Stimulated activated CD4-positive, alpha-beta T cell treated with anti-CD3 and anti-CD28 coated beads, Interleukin-2, amount 100 ng/mL, for 4 hours (primary cell): ENCODE data around the gene CD3E.

ENCODE experiments used
- DNase-seq: peaks from one replicate; pipeline ENCODE4 v3.0.0-alpha.2; 2020; ENCODE audit warnings: low read depth

Gene CD3E

DNA sequence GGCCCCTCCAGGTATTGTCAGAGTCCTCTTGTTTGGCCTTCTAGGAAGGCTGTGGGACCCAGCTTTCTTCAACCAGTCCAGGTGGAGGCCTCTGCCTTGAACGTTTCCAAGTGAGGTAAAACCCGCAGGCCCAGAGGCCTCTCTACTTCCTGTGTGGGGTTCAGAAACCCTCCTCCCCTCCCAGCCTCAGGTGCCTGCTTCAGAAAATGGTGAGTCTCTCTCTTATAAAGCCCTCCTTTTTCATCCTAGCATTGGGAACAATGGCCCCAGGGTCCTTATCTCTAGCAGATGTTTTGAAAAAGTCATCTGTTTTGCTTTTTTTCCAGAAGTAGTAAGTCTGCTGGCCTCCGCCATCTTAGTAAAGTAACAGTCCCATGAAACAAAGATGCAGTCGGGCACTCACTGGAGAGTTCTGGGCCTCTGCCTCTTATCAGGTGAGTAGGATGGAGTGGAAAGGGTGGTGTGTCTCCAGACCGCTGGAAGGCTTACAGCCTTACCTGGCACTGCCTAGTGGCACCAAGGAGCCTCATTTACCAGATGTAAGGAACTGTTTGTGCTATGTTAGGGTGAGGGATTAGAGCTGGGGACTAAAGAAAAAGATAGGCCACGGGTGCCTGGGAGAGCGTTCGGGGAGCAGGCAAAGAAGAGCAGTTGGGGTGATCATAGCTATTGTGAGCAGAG lies at the start of gene CD3E:
Gene CD3E (plus strand): TSS at position 163 of the 681 bp plus-strand sequence. CDS start 223 bp downstream, at position 386.
- peak; percentile 49 for DNase-seq

DNA sequence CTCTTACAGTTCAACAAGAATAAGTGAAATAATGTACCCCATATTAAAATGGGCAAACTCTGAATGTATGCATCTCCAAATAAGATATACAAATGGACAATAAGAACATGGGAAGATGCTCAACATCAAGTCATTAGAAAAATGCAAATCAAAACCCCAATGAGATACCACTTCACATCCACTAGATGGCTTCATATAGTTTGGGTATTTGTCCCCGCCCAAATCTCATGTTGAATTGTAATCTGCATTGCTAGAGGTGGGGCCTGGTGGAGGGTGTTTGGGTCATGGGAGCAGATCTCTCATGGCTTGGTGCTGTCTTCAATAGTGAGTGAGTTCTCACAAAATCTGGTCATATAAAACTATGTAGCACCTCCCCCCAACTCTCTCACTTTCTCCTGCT lies 46.1 kb upstream of the CD3E start:
- DNase-seq, result no peak

DNA sequence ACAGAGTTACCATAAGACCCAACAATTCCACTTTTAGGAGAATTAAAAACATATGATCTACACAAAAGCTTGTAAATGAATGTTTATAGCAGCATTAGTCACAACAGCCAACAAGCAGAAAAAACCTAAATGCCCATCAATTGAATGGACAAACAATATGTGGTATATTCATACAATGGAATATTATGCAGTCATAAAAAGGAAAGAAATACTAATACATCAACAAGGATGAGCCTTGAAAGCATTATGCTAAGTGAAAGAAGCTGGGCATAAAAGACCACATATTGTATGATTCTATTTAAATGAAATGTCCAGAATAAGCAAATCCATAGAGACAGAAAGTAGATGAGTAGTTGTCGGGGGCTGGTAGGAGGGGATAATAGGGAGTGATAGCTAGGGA lies 45.4 kb upstream of the CD3E start:
- DNase-seq, result no peak

DNA sequence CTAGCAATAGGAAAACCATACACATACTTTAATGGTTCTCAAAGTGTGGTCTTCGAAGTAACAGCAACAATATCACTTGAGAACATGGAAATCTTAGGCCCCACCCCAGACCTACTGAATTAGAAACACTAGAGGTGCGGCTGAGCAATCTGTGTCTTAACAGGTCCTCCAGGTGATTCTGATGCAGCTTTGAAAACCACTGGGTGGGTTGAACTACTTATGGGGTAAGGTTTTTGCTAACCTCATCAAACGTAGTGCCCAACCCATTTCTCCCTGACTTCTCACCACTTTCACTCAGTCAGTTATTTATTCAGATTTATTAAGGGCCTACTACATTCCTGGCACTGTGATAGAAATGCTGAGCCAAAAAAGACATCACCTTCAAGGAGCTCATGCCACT lies 44.2 kb upstream of the CD3E start:
- no peak for DNase-seq

DNA sequence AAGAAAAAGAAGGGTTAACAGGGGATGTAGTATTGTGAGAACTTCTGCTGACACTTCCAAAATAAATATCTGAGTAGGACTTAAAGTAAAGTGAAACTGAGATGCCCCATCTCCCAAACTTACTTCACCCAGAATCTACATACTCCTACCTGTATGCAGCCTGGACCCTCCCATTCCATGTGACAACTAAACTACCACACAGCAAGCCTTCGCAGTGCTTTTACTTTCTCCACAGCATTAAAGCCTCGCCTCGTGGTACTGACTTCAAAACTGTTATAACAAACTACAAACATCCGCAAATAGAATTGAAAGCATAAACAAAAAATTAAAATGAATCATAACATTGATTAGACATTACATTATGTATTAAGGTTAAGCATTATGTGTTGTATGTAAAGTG lies 41.4 kb upstream of the CD3E start:
- DNase-seq, result no peak

DNA sequence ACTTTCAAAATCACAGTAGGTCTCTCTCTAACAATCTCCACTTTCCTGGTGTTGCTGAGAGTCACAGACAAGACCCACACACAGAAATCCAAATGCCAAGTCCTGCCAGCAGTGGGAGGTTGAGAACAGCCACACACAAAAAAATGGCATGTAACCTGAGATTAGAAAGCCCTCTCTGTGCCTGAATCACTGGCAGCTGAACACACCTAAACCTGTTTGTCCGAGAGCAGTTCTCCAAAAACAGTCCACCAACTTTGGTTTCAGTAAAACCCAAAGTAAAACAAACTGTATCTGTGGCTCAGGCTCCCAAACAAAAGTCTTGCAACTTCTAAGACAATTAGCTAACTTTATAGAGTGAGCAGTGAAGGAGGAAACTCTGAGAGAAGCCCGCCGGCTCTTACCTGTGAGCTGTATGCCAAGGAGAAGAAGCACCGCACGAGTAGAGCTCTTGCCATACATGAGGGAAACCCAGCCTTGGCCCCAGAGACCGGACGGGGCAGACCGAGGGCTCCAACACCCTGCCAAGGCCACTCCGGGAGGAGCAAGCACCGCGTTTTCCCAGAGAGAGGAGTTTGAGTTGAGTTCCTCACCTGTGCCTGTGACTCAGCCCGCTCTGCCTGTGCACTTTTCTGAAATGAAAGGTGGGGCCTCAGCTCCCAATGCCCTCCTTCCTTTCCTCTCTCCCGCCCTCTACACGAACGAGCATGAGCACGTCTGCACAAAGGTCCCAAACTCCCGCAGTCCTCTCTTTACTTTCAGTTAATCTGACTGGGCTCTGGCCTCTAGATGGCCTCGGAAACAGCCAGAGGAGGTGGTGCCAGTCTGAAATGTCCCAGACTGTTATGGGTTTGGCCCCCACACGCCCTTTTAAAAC lies 40.6 kb upstream of the CD3E start, which contains the start of gene MPZL2:
Gene MPZL2 (minus strand): TSS at position 603 of the 874 bp plus-strand sequence. CDS start 144 bp downstream, at position 459.
- DNase-seq, result no peak

DNA sequence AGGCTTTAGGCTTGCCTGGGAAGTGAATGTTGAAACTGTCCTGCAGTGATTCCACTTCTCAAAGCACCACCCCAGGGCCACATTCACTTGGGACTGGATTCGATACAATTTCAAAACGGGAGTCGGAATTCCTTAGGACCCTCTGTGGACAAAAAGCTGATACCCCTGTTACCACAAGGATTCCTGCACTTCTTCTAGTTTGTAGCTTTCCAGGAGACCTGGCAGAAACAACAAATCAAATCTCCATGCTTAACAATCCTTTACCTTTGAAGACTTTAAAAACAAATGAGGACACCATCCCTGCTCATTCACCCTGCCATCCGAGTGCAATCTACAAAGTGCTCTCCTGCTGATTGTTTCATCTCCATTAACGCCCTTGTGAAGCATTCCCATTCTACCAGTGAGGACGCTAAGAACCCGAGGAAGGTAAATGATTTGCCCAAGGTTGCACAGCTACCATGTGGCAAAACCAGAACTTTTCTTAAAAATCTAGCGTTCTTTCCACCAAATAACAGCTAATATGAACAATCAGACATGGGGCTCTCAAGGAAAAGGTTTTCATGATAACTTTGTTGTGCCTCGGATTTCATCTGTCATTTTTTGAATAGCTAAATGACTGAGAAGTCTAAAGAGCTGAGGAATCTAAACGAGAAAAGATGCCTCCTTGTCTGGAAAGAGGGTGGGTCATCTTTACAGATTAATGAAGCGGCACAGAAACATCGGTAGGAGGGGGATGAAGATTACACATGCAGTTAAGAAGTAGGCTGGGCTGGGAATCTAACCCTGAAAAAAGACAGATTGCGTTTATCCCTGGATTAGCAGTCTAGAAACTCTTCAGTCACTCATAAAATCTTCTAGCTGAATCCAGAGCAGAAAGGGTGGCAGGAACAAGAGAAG lies 39.7 kb upstream of the CD3E start:
- DNase-seq, result no peak

DNA sequence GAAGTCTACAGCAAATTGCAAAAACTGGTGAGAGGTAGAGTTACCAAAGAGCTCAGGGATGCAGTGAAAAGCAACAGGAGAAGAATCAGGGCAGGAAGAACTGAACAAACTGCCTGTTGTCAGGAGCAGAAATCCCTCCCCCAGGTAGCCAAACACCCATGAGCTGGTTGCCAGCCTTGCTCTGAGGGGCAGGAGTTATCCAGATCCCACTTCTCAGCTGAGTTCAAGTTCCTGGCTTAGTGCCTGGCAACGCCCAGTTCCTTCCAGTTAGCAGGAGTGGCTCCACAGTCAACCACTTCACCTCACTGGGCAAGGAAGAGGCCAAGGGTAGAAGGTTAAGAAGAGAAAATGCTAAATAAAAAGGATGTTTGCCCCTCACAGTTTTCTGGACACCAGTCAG lies 38.6 kb upstream of the CD3E start:
- no peak for DNase-seq

DNA sequence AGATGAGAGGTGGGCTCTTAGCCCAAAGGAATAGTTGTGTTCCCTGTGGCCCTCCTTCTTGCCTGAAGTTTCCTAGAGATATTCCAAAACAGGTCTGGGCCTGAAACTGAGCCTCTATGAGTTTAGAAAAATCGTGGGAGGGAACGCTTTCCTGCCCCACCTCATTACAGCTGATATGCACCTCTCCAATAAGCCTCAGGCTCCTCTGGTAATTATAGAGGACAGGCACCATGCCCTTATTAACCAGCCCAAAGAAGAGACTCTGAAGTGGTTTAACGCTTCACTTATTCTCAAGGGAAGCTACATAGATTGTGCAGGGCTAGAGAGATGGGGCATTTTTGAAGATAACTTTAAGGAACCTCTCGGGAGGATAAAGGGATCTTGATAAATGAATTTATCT lies 37.0 kb upstream of the CD3E start:
- no peak for DNase-seq

DNA sequence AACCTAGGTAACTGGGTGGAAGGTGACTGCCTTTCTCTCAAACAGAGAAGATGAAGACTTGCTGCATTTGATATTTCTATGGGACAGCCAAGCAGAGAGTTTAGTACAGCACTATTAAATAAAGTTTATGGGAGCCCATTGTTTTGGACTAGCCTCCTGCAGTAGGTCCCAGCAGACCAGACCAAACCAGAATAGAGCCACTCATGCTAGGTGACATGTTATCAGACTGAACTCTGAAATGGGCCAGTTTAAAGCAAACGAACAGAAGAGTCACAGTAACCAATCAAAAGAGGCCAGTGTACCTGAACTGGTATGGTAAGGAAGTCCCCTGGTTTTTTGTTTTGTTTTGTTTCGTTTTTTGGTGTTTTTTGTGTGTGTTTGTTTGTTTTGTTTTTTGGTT lies 32.5 kb upstream of the CD3E start:
- no peak for DNase-seq

DNA sequence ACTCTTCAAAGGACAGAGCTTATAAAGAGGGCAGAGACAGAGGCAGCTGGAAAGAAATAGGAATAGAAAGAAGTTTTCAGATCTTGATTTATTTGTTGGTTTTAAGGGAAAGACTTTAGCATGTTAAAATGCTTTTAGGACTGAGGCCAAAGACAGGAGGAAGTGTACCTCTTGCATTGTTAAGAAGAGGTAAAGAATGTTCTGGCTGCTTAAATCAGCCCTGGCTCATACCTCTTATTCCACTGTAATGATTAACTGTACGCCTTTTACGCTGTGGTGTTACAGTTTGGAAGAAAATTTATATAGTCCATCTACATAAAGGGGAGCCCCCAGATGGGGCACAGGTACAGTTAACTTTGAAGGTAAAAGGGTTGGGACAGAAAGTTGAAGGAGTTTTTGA lies 30.3 kb upstream of the CD3E start:
- no peak for DNase-seq

DNA sequence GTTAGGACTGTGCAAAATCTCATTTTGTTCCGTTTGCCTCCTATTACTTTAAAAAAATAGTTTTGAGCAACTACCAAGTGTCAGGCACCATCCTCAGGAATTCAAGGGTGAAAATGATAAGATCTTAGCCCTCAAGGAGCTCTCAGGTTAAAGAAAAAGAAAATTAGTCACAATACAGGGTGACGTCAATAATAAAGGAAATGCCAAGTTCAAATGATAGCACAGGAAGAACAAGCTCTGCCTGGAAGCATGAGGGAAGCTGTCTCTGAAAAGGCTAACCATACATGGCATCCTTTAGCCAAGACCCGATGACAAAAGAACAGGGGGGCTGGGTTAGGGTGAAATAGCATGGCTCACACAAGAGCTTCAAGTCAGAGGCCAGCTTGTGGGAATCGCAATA lies 29.4 kb upstream of the CD3E start:
- DNase-seq, result no peak

DNA sequence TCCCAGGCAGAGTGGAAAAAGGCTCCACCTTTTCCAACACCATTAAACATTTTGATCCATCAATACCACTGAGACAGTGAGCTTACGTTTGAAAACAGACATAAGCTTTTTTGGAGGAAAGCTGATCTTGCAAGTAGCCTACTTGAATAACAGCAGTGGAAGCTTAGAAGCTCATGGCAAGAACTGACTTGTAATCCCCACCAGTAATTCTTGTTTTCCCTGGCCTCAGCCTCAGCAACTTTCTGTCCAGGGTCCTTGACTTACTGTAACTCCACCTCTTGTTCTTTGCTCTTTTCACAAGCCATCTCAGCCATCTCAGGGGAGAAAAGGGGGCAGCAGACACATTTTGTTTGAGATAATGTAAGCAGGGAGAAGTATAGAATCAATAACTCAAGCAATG lies 28.1 kb upstream of the CD3E start:
- DNase-seq, result no peak

DNA sequence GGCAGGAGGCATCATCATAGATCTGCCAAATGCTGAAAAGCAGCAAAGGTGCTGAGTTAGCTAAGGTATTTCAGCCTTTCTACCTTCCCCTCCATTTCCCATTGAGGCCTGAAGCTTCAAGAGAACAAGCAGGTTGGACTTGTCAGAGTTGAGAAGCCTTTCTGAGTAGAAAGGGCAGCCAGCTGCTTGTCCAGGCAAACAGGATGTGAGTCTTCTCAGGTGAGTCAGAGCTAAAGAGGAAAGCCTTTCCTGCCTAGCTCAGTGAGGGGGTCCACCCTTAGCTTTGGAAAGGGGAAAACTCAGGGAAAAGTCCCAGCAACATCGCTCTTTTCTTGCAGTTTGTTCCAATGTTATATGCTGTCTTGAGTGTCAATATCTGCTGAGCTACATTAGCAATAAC lies 27.2 kb upstream of the CD3E start:
- DNase-seq, result no peak

DNA sequence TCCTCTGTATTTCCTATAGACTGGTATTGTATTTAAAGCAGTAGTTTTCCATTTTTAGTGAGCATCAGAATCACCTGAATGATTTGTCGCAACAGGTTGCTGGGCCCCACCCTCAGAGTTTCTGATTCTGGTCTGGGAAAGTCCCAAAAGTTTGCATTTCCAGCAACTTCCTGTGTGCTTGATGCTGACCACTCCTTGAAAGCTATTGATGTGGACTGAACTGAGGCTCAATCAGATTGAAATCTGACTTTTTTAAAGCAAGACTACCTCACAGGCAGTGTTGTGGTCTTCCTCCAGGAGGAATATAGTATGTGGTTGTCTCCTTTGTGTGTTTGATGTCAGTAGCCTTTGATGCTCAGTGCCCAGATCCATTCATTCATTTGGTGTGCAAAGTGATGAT lies 23.2 kb upstream of the CD3E start:
- no peak for DNase-seq

DNA sequence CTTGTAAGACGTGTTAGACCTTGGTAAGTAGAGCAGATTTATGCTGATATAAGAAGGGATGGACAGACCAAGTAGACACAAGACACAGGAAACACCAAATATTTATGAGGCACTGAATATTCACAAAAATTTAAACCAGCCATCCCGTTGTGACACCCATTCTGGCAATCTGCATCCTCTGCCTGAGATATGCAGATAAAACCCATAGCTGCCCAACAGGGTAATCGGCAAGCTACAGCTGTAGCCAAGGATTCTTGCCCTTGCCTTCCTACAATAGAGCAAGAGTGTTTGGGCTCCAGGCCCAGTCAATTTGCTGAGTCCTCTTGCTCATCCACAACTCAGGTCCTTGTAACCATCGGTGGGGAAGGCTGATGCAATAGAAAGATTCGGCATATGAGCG lies 21.9 kb upstream of the CD3E start:
- DNase-seq, result no peak

DNA sequence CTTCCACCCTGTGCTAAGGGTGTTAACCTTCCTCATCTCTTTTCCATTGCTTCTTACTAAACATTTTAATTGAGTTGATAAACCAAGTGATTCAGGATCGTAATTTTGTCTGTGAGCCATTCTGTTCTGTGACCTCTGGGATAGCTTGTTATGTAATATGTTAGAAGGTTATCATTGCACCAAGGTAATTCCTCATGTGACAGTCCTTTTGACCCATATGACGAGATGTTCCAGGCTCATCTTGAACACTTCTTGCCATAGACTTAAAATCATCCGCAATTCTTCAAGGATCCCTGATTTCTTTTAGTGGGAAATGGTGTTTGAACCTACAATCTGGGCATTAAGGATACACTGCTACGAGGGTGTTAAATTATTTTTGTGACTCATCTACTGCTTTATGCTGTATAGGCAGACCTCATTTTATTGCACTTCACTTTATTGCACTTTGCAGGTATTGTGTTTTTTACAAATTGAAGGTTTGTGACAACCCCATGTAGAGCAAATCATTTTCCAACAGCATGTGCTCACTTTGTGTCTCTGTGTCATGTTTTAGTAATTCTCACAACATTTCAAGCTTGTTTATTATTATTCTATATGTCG lies 21.4 kb upstream of the CD3E start:
- DNase-seq, result no peak

DNA sequence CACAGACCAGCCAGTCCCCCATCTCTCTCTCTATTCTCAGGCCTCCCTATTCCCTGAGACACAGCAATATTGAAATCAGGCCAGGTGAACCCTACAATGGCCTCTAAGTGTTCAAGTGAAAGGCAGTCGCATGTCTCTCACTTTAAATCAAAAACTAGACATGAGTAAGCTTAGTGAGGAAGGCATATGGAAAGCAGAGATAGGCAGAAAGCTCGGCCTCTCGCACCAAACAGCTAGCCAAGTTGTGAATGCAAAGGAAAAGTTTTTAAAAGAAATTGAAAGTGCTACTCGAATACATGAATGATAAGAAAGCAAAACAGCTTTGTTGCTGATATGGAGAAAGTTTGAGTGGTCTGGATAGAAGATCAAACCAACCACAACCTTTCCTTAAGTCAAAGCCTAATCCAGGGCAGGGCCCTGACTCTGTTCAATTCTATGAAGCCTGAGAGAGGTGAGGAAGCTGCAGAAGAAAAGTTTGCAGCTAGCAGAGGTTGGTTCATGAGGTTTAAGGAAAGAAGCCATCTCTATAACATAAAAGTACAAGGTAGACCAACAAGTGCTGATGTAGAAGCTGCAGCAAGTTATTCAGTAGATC lies 20.7 kb upstream of the CD3E start:
- DNase-seq, result no peak

DNA sequence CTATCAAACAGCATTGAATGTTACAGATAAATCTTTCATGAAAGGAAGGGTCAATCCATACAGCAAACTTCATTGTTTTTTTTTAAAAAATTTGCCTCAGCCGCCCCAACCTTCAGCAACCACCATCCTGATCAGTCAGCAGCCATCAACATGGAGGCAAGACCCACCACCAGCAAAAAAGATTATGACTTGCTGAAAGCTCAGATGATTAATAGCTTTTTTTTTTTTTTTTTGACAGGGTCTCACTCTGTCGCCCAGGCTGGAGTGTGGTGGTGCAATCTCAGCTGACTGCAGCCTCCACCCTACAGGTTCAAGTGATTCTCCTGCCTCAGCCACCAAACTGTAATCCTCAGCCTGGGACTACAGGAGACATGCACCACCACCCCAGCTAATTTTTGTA lies 18.0 kb upstream of the CD3E start:
- DNase-seq, result no peak

DNA sequence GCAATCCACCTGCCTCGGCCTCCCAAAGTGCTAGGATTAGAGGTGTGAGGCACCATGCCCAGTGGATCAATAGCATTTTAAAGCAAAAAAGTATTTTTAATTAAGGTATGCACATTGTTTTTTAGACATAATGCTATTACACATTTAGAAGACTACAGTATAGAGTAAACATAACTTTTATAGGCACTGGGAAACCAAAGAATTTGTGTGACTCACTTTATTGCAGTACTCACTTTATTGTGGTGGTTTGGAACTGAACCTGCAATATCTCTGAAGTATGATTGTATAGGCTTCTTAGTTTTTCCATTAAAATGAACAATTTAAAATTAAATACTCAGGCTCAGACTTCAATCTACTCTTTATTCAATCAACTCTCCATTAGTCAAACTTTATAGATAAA lies 17.5 kb upstream of the CD3E start:
- no peak for DNase-seq

DNA sequence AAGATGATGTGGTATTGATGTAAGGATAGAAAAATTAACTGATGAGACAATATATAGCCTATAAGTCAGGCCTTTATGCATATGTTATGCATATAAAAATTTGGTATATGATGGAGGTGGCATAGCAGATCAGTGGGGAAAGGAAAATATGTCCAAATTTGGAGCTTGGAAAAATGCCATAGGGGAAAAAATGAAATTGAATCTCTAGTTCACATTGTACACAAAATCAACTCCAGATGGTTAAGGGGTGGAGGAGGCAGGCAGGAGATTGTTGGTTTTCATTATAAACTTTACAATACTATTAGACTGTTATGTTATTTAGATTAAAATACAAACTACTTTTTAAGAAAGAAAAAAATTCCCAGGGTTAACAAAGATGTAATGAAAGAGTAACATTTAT lies 15.1 kb upstream of the CD3E start:
- DNase-seq, result no peak

DNA sequence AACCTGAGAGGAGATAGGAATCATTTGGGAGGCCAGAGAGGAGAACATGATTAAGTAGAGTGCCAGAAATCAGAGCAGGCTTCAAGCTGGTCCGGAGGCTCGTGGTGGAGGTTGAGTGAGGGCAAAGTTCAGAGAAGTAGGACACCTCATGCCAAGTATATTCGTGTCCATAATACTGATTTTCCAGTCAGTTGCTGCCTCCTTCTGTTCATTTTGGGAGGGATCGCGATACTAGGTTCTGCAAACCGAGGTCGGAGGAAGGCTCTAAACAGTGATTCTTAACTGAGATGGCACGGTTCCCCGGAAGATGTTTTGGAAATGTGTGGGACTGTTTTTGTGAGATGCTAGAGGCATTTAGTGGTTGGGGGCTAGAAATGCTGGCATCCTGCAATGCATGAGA lies 13.6 kb upstream of the CD3E start:
- DNase-seq, result peak; percentile 34
